UCSD-AML1 (cell line): ENCODE measurements around the gene GJA3.

Source experiments
- DNase-seq: peaks from one replicate; lab custom pipeline; 2025; ENCODE audit not compliant: unreplicated experiment; lab: John Stamatoyannopoulos, UW

Gene GJA3

GRCh38 chr13:20130012-20130411 lies 30.8 kb downstream of the GJA3 start:
- no peak for DNase-seq

DNA sequence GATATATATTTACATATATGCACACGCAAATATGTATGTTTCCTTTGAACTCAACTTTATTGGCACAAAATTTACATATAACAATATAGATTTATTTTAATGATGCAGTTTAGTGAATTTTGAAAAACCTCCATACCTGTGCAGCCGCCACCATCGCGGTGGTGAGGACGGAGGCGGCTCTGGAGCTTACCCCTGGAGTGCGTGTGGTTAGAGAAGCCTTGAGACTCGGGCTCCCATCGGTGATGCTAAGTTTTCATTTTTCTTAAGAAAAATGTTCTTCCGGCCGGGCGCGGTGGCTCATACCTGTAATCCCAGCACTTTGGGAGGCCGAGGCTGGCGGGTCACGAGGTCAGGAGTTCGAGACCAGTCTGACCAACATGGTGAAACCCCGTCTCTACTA lies 31.8 kb downstream of the GJA3 start:
- no peak for DNase-seq

DNA sequence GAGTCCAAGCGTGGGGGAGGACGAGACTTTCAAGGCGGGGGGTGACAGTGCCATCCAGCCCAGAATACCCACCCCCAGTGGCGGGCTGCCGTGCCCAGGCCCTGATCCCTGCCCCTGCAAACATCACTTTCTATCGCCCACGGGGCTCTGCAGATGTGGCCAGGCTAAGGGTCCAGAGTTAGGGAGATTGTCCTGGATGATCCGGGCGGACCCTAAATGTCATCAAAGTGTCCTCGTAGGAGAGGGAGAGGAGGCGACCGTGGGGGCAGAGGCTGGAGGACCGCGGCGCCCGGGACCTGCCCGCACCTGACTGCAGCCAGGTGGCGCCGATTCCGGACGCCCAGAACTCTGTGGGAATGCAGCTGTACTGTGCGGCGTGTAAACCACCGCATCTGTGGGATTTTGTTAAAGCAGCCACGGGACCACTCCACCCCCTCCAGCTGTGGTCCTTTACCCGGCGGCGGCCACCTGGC lies 32.4 kb downstream of the GJA3 start:
- DNase-seq = no peak

DNA sequence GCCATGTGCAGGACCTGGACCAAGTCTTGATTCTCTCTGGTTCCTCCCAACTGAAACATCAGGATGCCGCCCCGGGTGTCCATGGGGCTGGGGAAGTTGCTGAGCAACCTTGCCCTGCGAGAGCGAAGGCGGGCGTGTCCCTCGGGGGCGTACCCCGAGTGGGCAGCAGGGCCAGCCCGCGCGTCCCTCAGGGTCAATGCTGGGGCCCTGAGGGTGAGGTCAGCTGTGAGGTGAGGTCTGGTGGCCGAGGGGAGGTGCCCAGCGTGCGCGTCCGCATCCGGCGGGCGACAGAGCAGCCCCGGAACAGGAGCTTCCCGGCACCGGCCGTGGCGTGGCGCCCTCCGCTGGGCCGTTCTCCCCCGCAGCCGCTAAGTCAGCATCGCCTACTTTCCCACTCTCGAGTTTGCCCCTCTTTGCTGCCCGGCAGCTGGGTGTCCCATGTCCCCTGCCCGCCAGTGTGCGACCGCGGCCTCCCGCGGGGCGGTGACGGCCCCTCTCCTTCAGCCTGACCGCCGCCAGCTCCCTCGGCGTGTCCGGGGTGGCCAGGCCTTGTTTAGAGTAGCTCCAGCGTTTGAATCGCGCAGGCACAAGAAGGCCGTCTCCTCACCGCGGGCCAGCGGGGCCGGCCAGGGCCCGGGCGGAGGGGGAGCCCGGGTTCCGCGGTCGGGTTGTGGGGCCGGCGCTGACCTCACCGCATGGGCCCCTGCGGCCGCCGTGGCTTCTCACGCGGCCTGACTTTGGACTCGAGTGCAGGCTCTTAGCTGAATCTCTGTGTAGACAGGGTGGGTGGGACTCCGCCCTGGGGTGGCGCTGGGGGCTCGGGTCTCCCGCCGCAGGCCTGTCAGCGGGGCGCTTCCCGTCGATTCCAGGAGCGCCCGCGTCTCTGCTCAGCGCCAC lies 33.0 kb downstream of the GJA3 start:
- peak; percentile 82 for DNase-seq

GRCh38 chr13:20127262-20127561 lies 33.6 kb downstream of the GJA3 start:
- DNase-seq = no peak

GRCh38 chr13:20126541-20127261 lies 34.2 kb downstream of the GJA3 start:
- no peak for DNase-seq

DNA sequence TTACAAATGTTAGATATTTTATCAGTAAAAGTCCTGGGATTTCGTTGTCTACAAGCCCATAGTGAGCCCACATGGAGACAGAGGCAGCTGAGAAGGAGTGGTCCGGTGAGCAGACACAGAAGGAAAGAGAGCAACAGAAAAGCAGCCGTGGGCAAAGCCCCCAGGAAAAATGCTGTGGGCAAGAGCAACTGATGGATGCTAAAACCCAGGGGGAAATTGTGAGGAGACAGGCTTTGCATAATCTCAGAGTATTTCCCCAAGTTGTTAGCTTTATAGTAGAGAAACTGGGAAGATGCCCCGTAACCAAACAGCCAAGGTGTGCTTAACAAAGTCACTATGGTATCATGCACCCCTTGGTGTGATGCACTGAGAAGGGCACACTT lies 35.1 kb downstream of the GJA3 start:
- no peak for DNase-seq

GRCh38 chr13:20125129-20125782 lies 35.6 kb downstream of the GJA3 start:
- DNase-seq = no peak

GRCh38 chr13:20124303-20124702 lies 36.5 kb downstream of the GJA3 start:
- DNase-seq = no peak

- no peak for DNase-seq
Measured at GRCh38 chr13:20121159-20121525, 39.7 kb downstream of the GJA3 start.

DNA sequence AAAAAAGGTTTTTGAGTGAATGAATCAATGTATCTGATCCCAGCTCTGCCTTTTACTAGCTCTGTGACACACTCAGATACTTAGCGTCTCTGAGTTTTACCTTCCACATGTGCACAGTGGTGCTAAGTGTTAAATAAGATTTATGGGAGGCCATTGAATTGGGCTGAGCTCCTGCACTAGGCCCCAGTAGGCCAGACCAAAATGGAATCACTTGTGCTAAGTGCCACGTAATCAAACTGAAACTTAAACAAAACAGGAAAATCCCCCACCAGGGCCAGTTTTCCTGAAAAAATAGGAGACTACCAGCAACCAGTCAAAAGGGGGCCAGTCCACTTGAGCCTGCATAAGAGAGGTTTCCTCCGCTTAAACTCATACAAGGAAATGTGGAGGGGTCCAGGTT lies 40.9 kb downstream of the GJA3 start:
- DNase-seq = no peak

- peak; percentile 73 for DNase-seq
Measured at GRCh38 chr13:20118268-20119140, 42.3 kb downstream of the GJA3 start.

DNA sequence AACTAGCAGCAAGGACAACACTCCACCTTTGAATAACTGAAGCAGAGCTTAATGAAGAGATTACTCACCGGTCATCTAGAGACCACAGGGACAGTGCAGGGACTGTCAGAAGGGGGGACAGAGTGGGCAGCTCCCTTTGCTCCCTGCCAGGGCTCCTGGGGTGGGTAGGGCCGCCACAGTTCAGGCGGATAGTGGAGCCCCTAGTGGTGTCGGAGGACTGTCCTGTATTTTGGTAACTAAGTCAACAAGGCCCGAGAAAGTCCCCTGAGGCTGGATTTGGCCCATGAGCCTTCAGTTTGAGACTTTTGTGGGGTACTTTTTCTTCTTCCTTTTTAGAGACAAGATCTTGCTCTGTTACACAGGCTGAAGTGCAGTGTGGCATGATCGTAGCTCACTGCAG lies 44.6 kb downstream of the GJA3 start:
- DNase-seq = no peak

DNA sequence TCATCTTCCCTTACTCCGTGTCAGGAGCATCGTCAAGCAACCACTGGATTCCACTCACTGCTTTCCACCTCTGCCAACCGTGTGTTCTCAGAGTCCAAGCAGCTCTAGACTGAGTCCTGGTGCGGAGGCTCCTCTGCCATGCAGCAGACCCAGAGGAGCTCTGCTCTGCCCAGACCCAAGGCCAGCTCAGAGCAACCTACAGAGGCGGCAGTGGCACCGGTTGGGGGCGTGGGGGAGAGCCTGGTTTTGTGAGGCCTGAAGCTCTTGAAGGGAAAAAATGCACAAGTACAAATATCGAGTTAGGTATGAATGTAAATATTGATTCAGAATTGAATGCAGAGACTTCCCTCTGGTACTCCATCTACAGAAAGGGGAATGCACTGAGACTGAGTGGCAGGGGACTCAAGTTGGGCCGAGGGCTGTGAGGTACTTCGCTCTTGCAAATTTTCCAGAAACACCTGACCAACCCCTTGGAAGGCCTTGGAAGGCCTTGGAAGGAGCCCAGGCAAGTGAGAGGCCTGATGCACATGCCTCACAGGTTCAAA lies 46.7 kb downstream of the GJA3 start:
- no peak for DNase-seq

- DNase-seq = no peak
Measured at GRCh38 chr13:20109037-20109436, 51.8 kb downstream of the GJA3 start.

DNA sequence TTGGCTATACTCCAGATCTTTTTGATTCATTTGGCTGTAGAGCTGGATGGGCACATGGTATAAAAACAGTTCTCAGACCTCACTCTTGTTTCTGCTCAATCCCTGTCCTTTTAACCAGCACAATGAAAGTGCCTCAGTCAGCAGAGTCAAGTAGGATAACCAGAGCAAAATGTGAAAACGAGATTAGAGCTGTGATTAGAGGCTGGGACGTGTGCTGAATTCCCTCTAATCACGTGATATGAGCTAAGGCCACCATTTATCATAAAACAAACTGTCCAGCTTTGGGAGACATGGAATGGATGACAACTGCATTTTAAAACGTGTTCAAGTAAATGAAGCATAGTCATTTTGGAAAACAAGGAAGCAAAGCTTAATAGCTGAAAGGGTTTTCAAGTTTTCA lies 54.1 kb downstream of the GJA3 start:
- no peak for DNase-seq

- DNase-seq = no peak
Measured at GRCh38 chr13:20105161-20105689, 55.6 kb downstream of the GJA3 start.

DNA sequence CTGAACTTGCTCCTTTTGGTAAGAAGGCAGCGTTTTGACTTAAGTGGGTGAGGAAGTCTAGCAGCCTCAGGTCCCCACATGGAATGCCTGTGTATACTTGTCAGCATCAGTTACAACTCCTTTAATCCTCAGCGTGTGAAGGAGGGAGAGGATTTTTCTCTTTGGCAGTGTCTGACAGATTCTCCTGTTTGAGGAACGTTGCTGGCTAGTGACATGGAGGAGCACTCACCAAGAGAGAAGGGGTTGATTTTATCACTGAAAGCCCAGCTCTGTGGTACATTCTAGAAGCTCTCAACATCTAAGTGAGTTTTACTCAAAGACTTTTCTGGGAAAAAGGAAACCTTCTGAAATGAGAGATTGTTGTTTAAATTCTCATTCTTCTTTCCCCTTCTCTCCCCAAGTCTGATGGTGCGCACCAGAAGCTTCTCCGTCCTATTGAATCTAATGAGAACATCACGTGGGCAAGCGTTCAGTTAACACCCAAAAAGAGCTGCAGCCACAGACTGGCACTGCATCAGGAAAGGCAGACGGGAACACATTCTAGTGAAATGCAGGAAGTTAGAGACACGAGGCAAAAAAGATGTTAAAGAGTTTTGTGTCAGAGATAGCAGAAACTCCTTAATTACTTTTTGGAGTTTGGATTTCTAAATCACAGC lies 58.2 kb downstream of the GJA3 start:
- DNase-seq = no peak

GRCh38 chr13:20101467-20102316 lies 59.2 kb downstream of the GJA3 start:
- no peak for DNase-seq
